HEK293T (cell line): ENCODE measurements around the gene MYCL.
A peak's percentile ranks its signal among the peaks of the same experiment; 100 is the strongest.

Experiments
- CTCF ChIA-PET: fragments of 350-600 bp; formaldehyde crosslinking; extraction: SDS; loops from one replicate; lab custom pipeline; 2021; ENCODE audit warnings: antibody characterized with exemption, inconsistent platforms; lab: Yijun Ruan, JAX
- POLR2A ChIA-PET: fragments of 350-600 bp; formaldehyde crosslinking; extraction: SDS; loops from one replicate; lab custom pipeline; 2020; ENCODE audit warnings: antibody characterized with exemption, inconsistent platforms; lab: Yijun Ruan, JAX
- DNase-seq: peaks from one replicate; pipeline ENCODE4 v3.0.0; 2012; ENCODE audit warnings: mixed read lengths; ENCODE audit errors: extremely low spot score
- ARNT ChIP-seq: fragments of 450-650 bp; IDR thresholded peaks from 2 replicates; pipeline ENCODE4 v1.6.1; 2017; ENCODE audit warnings: mild to moderate bottlenecking
- BHLHE40 ChIP-seq: fragments of 450-650 bp; IDR thresholded peaks from 2 replicates; pipeline ENCODE4 v1.6.1; 2016; ENCODE audit warnings: mild to moderate bottlenecking, moderate library complexity, borderline replicate concordance
- CTBP1 ChIP-seq: fragments of 450-650 bp; IDR thresholded peaks from 2 replicates; pipeline ENCODE4 v1.6.1; 2016; ENCODE audit warnings: borderline replicate concordance
- ELF4 ChIP-seq: fragments of 450-650 bp; IDR thresholded peaks from 2 replicates; pipeline ENCODE4 v1.6.1; 2017; ENCODE audit warnings: antibody characterized with exemption
- FOXA1 ChIP-seq: fragments of 450-650 bp; IDR thresholded peaks from 2 replicates; pipeline ENCODE4 v1.6.1; 2016; ENCODE audit warnings: mild to moderate bottlenecking
- FOXK2 ChIP-seq: fragments of 450-650 bp; IDR thresholded peaks from 2 replicates; pipeline ENCODE4 v1.6.1; 2016; ENCODE audit warnings: mild to moderate bottlenecking
- FOXM1 ChIP-seq: fragments of 450-650 bp; IDR thresholded peaks from 2 replicates; pipeline ENCODE4 v1.6.1; 2017; ENCODE audit warnings: mild to moderate bottlenecking, borderline replicate concordance
- HDGF ChIP-seq: fragments of 450-650 bp; IDR thresholded peaks from 2 replicates; pipeline ENCODE4 v1.6.1; 2017; ENCODE audit warnings: antibody characterized with exemption, borderline replicate concordance
- L3MBTL2 ChIP-seq: fragments of 450-650 bp; conservative IDR thresholded peaks from 2 replicates; pipeline ENCODE4 v1.6.1; 2016; ENCODE audit warnings: mild to moderate bottlenecking
- LEF1 ChIP-seq: fragments of 450-650 bp; IDR thresholded peaks from 2 replicates; pipeline ENCODE4 v1.6.1; 2017; ENCODE audit warnings: mild to moderate bottlenecking, borderline replicate concordance
- NFRKB ChIP-seq: fragments of 450-650 bp; IDR thresholded peaks from 2 replicates; pipeline ENCODE4 v1.6.1; 2016; ENCODE audit warnings: mild to moderate bottlenecking, moderate library complexity
- SP1 ChIP-seq: fragments of 450-650 bp; IDR thresholded peaks from 2 replicates; pipeline ENCODE4 v1.6.1; 2017
- SUZ12 ChIP-seq: fragments of 450-650 bp; IDR thresholded peaks from 2 replicates; pipeline ENCODE4 v1.6.1; 2016; ENCODE audit warnings: mild to moderate bottlenecking
- TARDBP ChIP-seq: fragments of 450-650 bp; IDR thresholded peaks from 2 replicates; pipeline ENCODE4 v1.6.1; 2016
- ZNF384 ChIP-seq: fragments of 450-650 bp; IDR thresholded peaks from 2 replicates; pipeline ENCODE4 v1.6.1; 2016
- TF ChIP-seq, protein P1 (sequence below): fragments of 450-650 bp; IDR thresholded peaks from 2 replicates; pipeline ENCODE4 v1.6.1; 2016

The MYCL gene

GRCh38 chr1:39901714-39902459, at the start of gene MYCL:
Gene MYCL, minus strand, starts transcription at chr1:39901917. Its CDS starts 483 bp downstream, at chr1:39901434.
- POLR2A ChIA-PET, result interaction anchor here (0.7 to 1.3 kb wide), 3 partner anchors 14 to 75 kb away, joined by 3 to 5 read pairs (median 3); no protein-coding TSS in a partner anchor
- CTCF ChIA-PET, result interaction anchor here (0.5 to 2.6 kb wide), 30 partner anchors 9 to 341 kb away, joined by 3 to 15 read pairs (median 3); partner anchors contain the start of gene MFSD2A
- peak; percentile 86 for DNase-seq
- TF ChIP-seq HDGF (no peak), LEF1 (0 out of 2 replicates have a peak, but pooled peaks have one; percentile 73), ARNT (peak; percentile 61; the same call in 1 of the 2 replicates), ELF4 (no peak), FOXM1 (0 out of 2 replicates have a peak, but pooled peaks have one; percentile 33)
- TF ChIP-seq, protein P1, sequence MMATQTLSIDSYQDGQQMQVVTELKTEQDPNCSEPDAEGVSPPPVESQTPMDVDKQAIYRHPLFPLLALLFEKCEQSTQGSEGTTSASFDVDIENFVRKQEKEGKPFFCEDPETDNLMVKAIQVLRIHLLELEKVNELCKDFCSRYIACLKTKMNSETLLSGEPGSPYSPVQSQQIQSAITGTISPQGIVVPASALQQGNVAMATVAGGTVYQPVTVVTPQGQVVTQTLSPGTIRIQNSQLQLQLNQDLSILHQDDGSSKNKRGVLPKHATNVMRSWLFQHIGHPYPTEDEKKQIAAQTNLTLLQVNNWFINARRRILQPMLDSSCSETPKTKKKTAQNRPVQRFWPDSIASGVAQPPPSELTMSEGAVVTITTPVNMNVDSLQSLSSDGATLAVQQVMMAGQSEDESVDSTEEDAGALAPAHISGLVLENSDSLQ, result no peak

DNA sequence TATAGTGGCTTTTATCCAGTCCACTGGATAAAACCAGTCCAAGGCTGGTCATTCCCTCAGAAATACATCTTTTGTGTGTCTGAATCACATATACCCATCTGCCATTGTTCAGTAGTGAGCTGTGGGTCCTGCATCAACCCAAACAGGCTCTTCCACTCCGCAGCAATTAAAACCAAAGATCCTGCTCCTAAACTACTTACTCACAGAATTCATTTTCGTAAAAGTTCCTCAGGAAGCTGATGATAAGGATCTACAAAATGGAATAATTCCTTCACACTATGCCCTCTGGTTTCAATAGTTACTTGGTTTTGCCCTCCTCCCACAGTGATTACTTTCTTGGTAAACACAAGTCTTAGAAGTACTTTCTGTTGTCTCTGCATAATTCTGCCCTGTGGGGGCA, 48.2 kb upstream of the MYCL start:
- ChIA-PET CTCF (interaction anchor here (0.9 to 1.8 kb wide), 2 partner anchors 24 to 30 kb away, joined by 3 to 6 read pairs; no protein-coding TSS in a partner anchor), POLR2A (no interaction called here)
- no peak for DNase-seq
- no peak for TF ChIP-seq L3MBTL2
- no peak for TF ChIP-seq NFRKB
- no peak for TF ChIP-seq ARNT
- no peak for TF ChIP-seq FOXM1
- TF ChIP-seq BHLHE40, result no peak
- no peak for TF ChIP-seq SUZ12
- TF ChIP-seq FOXA1, result no peak
- TF ChIP-seq TARDBP, result no peak
- no peak for TF ChIP-seq LEF1
- TF ChIP-seq, protein P1, result no peak
- TF ChIP-seq ZNF384, result no peak
- no peak for TF ChIP-seq HDGF

DNA sequence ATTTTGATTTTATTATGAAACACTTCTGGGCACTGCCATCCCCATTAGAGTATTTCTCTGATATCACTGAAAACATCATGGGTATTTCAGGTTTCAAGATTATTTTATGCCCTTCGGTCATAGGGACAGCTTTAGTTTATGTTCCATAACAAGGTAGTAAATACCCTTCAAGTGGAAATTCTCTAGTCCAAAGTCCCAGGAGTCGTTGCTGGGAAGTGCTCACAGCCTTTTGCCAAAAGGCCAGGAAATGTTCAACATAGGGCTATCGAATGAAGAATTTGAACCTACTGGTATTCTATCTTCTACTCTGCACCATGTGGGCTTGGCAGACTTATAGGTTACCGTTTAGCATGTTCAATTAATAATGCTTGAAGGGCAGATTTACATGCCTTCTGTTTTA, 45.5 kb upstream of the MYCL start:
- no peak for DNase-seq
- no peak for TF ChIP-seq ELF4
- TF ChIP-seq HDGF, result no peak
- no peak for TF ChIP-seq ARNT
- no peak for TF ChIP-seq FOXM1
- TF ChIP-seq, protein P1, result no peak
- TF ChIP-seq TARDBP, result no peak
- no peak for TF ChIP-seq FOXK2
- no peak for TF ChIP-seq L3MBTL2
- TF ChIP-seq CTBP1, result no peak
- TF ChIP-seq LEF1, result no peak
- no peak for TF ChIP-seq FOXA1
- TF ChIP-seq NFRKB, result no peak
- no peak for TF ChIP-seq SP1
- no peak for TF ChIP-seq SUZ12
- no peak for TF ChIP-seq ZNF384
- TF ChIP-seq BHLHE40, result no peak
- ChIA-PET POLR2A (no interaction called here), CTCF (no interaction called here)

DNA sequence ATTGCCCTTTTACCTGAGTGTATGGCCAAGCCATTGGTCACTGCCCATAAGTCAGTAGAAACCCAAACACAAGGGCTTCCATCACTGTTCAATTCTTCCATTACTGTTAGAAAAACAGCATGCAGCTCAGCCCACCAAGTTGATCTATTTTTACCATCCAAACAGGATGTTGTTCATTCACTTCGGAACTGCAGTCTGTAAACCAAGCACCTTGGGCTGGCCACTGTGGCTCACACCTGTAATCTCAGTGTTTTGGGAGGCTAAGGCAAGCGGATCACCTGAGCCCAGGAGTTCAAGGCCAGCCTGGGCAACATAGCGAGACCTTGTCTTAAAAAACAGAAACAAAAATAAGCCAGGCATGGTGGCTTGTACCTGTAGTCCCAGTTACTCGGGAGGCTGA, 44.5 kb upstream of the MYCL start:
- no peak for DNase-seq
- ChIA-PET CTCF (no interaction called here), POLR2A (no interaction called here)
- TF ChIP-seq SUZ12 (no peak), SP1 (no peak), CTBP1 (no peak), FOXK2 (no peak), ELF4 (no peak), ARNT (no peak), BHLHE40 (no peak), HDGF (no peak), FOXA1 (no peak), NFRKB (no peak), L3MBTL2 (no peak), ZNF384 (no peak), LEF1 (no peak), FOXM1 (no peak), TARDBP (no peak)
- TF ChIP-seq, protein P1, result no peak

DNA sequence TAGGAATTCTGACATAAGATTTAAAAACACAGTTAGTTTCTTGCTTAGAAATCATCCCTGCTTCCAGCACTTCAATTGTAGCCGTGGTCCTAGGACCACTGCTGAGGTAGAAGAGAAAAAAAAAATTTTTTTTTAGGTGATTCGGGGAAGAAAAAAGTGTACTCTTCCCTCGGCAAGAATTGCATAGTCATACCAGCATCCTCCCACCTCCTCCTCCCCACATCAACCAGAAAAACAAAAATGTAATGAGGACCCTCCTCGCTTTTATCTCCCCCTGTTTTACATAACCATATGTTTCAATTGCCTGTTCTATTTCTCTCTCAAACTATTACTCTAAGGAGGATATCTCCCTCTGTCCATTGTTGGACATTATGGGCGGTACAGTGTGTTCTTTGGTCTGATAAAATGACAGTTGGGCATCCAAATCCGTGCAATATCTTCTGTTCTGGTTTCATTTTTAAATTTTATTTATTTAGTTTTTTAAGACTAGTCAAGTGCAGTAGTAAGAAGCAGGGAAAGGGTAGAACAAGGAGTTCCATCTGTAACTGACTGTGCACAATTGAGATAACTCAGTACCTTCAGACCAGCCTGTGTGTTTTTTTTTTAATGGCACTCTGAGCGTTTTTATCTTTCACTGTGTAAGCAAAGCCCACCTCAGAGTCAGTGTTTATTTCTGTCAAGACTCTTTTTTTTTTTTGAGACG, 42.8 kb upstream of the MYCL start:
- DNase-seq, result no peak
- ChIA-PET CTCF (no interaction called here), POLR2A (no interaction called here)
- TF ChIP-seq BHLHE40 (no peak), CTBP1 (no peak), ARNT (no peak), SP1 (no peak), ELF4 (no peak), HDGF (no peak), FOXK2 (no peak), TARDBP (no peak), NFRKB (no peak), ZNF384 (no peak), SUZ12 (no peak), FOXA1 (no peak), LEF1 (no peak), FOXM1 (no peak), L3MBTL2 (no peak)
- TF ChIP-seq, protein P1, result no peak
